Sigmoid colon (tissue), 3 donors: ENCODE measurements around the gene AP1S2.

Source experiments
- CTCF ChIP-seq, 4 experiments: fragments of 450-650 bp in 3 of 4; fragments of 200-600 bp in 1 of 4; IDR thresholded peaks; one replicate each; pipeline ENCODE4 v1.5.1; 2016 to 2019; ENCODE audit warnings: antibody characterized with exemption in 4 of 4, mild to moderate bottlenecking in 3 of 4, moderate library complexity in 2 of 4
- POLR2A ChIP-seq, 2 donors: fragments of 450-650 bp; IDR thresholded peaks; one replicate each; pipeline ENCODE4 v1.6.1; 2016; ENCODE audit warnings: antibody characterized with exemption in 2 of 2, mild to moderate bottlenecking in 2 of 2, moderate library complexity in 2 of 2

- no peak for TF ChIP-seq CTCF (IDR thresholded peaks at IDR 0.05)
- no peak for TF ChIP-seq POLR2A (IDR thresholded peaks at IDR 0.05)
Observed at GRCh38 chrX:15816886-15817285, 37.7 kb downstream of the AP1S2 start.
